ENCODE results near the gene MAGEA3. TPM values are rescaled to one million over a fixed set of nuclear protein-coding genes. Genes with fewer than 3 reads are reported as not detected.
"Not testable (repeated sequence)": the region's sequence is repeated elsewhere in the genome, so short reads cannot be mapped to it uniquely, and the experiment has no call there.

The MAGEA3 gene, protein sequence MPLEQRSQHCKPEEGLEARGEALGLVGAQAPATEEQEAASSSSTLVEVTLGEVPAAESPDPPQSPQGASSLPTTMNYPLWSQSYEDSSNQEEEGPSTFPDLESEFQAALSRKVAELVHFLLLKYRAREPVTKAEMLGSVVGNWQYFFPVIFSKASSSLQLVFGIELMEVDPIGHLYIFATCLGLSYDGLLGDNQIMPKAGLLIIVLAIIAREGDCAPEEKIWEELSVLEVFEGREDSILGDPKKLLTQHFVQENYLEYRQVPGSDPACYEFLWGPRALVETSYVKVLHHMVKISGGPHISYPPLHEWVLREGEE
- 20.2 and 37.7 TPM in 2 replicates for total RNA-seq (2011; cell fraction: chromatin; rRNA removed; ENCODE audit: low replicate concordance)
- total RNA-seq (2011; cell fraction: nucleolus; rRNA removed): 41.6 and 47.9 TPM in 2 replicates
- 32.1 and 37.9 TPM in 2 replicates for total RNA-seq (2011; cell fraction: nucleoplasm; rRNA removed)
- total RNA-seq (2014; rRNA removed): 169 and 219 TPM in 2 replicates
- total RNA-seq (2014; rRNA removed; fragmentation: Illumina TruSeq; extraction: Trizol): 86.1 and 103 TPM in 2 replicates
- total RNA-seq (2015; rRNA removed; fragmentation: Illumina TruSeq; extraction: Trizol): 150 and 154 TPM in 2 replicates
- total RNA-seq (2021): 157 and 169 TPM in 2 replicates
- polyA plus RNA-seq (2011; rRNA removed): 124 and 144 TPM in 2 replicates
- polyA plus RNA-seq (2011; cell fraction: cytosol; rRNA removed): 133 and 173 TPM in 2 replicates
- polyA plus RNA-seq (2011; cell fraction: nucleus; rRNA removed): 50.5 and 55.2 TPM in 2 replicates
- 127 and 144 TPM in 2 replicates for polyA plus RNA-seq (2012)
- 187 and 197 TPM in 2 replicates for polyA plus RNA-seq (2014; fragmentation: Illumina TruSeq; extraction: Trizol)
- polyA plus RNA-seq (2014; fragmentation: Nextera tagmentation; extraction: Ambion mirVana): 10 to 100 TPM in 1 of 2 experiments, 1 to 10 TPM in 1; 8.1 to 17.5 TPM
- polyA plus RNA-seq (2014; rRNA removed): 136 and 149 TPM in 2 replicates
- 86.0 and 99.7 TPM in 2 replicates for polyA minus RNA-seq (2011; rRNA and poly(A)+ RNA removed)
- polyA minus RNA-seq (2011; cell fraction: cytosol; rRNA and poly(A)+ RNA removed): 64.8 and 74.0 TPM in 2 replicates
- 20.7 and 33.8 TPM in 2 replicates for polyA minus RNA-seq (2011; cell fraction: nucleus; rRNA and poly(A)+ RNA removed)
- percentile 91 among the genes with signal in this experiment for Bru-seq, nascent RNA
- BruChase-seq, experiment 1, labeled RNA remaining after a 2-hour chase: percentile 91 among the genes with signal in this experiment
- percentile 96 among the genes with signal in this experiment for BruChase-seq, experiment 2, labeled RNA remaining after a 6-hour chase
- long read RNA-seq, experiment 1, transcript MAGEA3-202 (3 exons, 853 nt): minor isoform, 17 of 694 reads
- long read RNA-seq, experiment 1, transcript MAGEA3-201 (3 exons, 1,724 nt): major isoform, 500 of 694 reads
- long read RNA-seq, experiment 1, partial matches to known transcripts: 0 of 694 reads
- long read RNA-seq, experiment 1, other reads (novel, unspliced or antisense): 177 of 694 reads
- long read RNA-seq, experiment 2, transcript MAGEA3-201 (3 exons, 1,724 nt): major isoform, 79 of 140 reads
- long read RNA-seq, experiment 2, partial matches to known transcripts: 57 of 140 reads
- long read RNA-seq, experiment 2, other reads (novel, unspliced or antisense): 4 of 140 reads
- long read RNA-seq, experiment 3, transcript MAGEA3-201 (3 exons, 1,724 nt): major isoform, 312 of 371 reads
- long read RNA-seq, experiment 3, transcript MAGEA3-202 (3 exons, 853 nt): minor isoform, 12 of 371 reads
- long read RNA-seq, experiment 3, partial matches to known transcripts: 27 of 371 reads
- long read RNA-seq, experiment 3, other reads (novel, unspliced or antisense): 20 of 371 reads

- H3K36me3 ChIP-seq (ENCODE audit: control insufficient read depth, insufficient read depth, low read length); H2AFZ ChIP-seq (ENCODE audit: low read depth, low read length); H3K79me2 ChIP-seq (ENCODE audit: control insufficient read depth, insufficient read depth, low read length); BruUV-seq (replicated peaks); H3K9me1 ChIP-seq (ENCODE audit: control insufficient read depth, insufficient read depth, low read length); H3K27me3 ChIP-seq (ENCODE audit: control insufficient read depth in 2 of 2, insufficient read depth in 2 of 2, low read length in 2 of 2); H3K4me1 ChIP-seq (replicated peaks in 1 of 2; ENCODE audit: control insufficient read depth in 2 of 2, insufficient read depth in 2 of 2, low read length in 2 of 2); H3K9me3 ChIP-seq (replicated peaks; ENCODE audit: control insufficient read depth, insufficient read depth, low read depth, low read length); in situ Hi-C loops (cut with MboI); intact Hi-C loops (cut with micrococcal nuclease); H3K27ac ChIP-seq (ENCODE audit: extremely low read depth, low read depth, low read length); POLR2A ChIA-PET; H4K20me1 ChIP-seq (replicated peaks; ENCODE audit: control insufficient read depth, insufficient read depth, low read length); DNase-seq (ENCODE audit: extremely low read depth in 1 of 4, low spot score in 3 of 4); CTCF ChIA-PET (ENCODE audit: low intra/inter-chr PET ratio): not testable (repeated sequence)
- H3K9ac ChIP-seq (ENCODE audit: insufficient read depth in 1 of 2, low read depth in 2 of 2, low read length in 2 of 2): peak within 1 kb of the TSS in 1 of 2 experiments; percentile 64; a peak in 2 of 4 replicates
- H3K4me3 ChIP-seq: peak within 1 kb of the TSS; percentile 30
- ATAC-seq: peak; percentile 97
- FAIRE-seq: peak; percentile 98
- 4% methylated on average over 3 of the region's 34 CpGs for WGBS (ENCODE audit: insufficient coverage, low coverage, missing lambda C conversion rate)
- H3K4me2 ChIP-seq (ENCODE audit: insufficient read depth, low read length): peak within 1 kb of the TSS; percentile 60; the same call in 1 of the 2 replicates
These were observed at the start of gene MAGEA3 for GRCh38 chrX:152697952-152698931. Gene MAGEA3 (plus strand): TSS chrX:152698794. CDS start chrX:152700833, 2,039 bp downstream.

Data from K562 (cell line).